ENCODE results near the gene PIAS3. TPM values are rescaled to one million over a fixed set of nuclear protein-coding genes. Genes with fewer than 3 reads are reported as not detected.

Gene PIAS3
- total RNA-seq, 3 donors from 2014 or later (not counting 1 experiment from before 2014, with no cell fraction given) = 40.1 to 53.3 (median 51.0) TPM

DNA sequence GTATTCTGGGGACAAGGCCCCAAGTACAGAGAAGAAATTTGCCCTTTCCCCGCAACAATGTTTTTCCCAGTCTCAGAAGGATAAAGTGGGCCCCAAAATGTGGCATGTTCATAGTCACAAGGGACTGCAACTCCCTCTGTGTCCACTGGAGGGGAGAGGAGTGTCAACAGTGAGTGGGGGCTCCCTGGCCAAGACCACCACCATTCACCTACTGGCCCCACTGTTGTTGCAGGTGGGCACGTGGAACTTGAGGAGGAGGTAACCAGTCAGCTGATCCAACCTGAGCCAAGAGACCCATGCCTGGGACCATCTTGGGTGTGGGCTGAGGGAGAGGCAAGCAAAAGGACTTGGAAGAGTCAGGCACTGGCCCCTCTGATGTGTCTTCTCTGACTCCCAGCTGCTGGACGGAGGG is 12.7 kb downstream of the PIAS3 start:
- DNase-seq (peak in 1 of 2 donors; percentile 67), ATAC-seq (peak; percentile 49 to 59 (median 50))
- H3K4me1 ChIP-seq (ENCODE audit: control insufficient read depth, insufficient read depth, low read length) = peaks cover 20% of the 10 kb centered on the region
- WGBS (ENCODE audit: insufficient coverage) = 60% methylated on average over 3 of the region's 3 CpGs
- intact Hi-C loops (cut with micrococcal nuclease) = loop anchor here (5.0 kb wide), 2 partner anchors 116 to 131 kb away; partner anchors contain the start of genes ANKRD34A and POLR3GL
- peaks cover 12% of the 10 kb centered on the region for H3K36me3 Mint-ChIP-seq
- no peaks in the 10 kb centered on the region for H3K9me3 ChIP-seq (ENCODE audit: control insufficient read depth, insufficient read depth, low read length)
- H3K4me1 Mint-ChIP-seq = no peaks in the 10 kb centered on the region
- no peaks in the 10 kb centered on the region for H3K27me3 ChIP-seq (ENCODE audit: control insufficient read depth, insufficient read depth, low read length)
- peak; percentile 15 for TF ChIP-seq CTCF (IDR thresholded peaks at IDR 0.05)
- peak overlapping the region; percentile 68 for H3K4me3 ChIP-seq (ENCODE audit: low read length)
- H3K27me3 Mint-ChIP-seq (ENCODE audit: low read depth in 2 of 2) = no peaks in the 10 kb centered on the region
- peaks cover 38% of the 10 kb centered on the region for H3K36me3 ChIP-seq (ENCODE audit: control insufficient read depth, insufficient read depth, low read length)
- H3K9me3 Mint-ChIP-seq = no peaks in the 10 kb centered on the region
- no peak overlapping the region for H3K4me3 Mint-ChIP-seq
- no peak overlapping the region for H3K27ac Mint-ChIP-seq
- no peak overlapping the region for H3K27ac ChIP-seq (ENCODE audit: low read length)

GRCh38 chr1:145845514-145846161 is 13.2 kb downstream of the PIAS3 start, which contains the start of gene NUDT17:
Gene NUDT17 (plus strand): TSS chr1:145845630. CDS start chr1:145845641, 11 bp downstream.
- under 1% methylated on average over 50 of the region's 50 CpGs for WGBS (ENCODE audit: insufficient coverage)
- H3K36me3 ChIP-seq (ENCODE audit: control insufficient read depth, insufficient read depth, low read length) = peaks cover 40% of the 10 kb centered on the region
- no peak within 1 kb of the TSS for H3K27ac Mint-ChIP-seq

GRCh38 chr1:145845144-145845513 is 13.8 kb downstream of the PIAS3 start:
- no peaks in the 10 kb centered on the region for H3K9me3 Mint-ChIP-seq
- H3K4me3 Mint-ChIP-seq = no peak overlapping the region
- Histone ChIP-seq H3K4me3 (ENCODE audit: low read length) (peak overlapping the region; percentile 68), H3K27ac (ENCODE audit: low read length) (peak overlapping the region; percentile 44), H3K9me3 (ENCODE audit: control insufficient read depth, insufficient read depth, low read length) (no peaks in the 10 kb centered on the region), H3K36me3 (ENCODE audit: control insufficient read depth, insufficient read depth, low read length) (peaks cover 38% of the 10 kb centered on the region), H3K4me1 (ENCODE audit: control insufficient read depth, insufficient read depth, low read length) (peaks cover 20% of the 10 kb centered on the region), H3K27me3 (ENCODE audit: control insufficient read depth, insufficient read depth, low read length) (no peaks in the 10 kb centered on the region)
- no peaks in the 10 kb centered on the region for H3K27me3 Mint-ChIP-seq (ENCODE audit: low read depth in 2 of 2)
- peaks cover 12% of the 10 kb centered on the region for H3K36me3 Mint-ChIP-seq
- ATAC-seq (peak; percentile 38 to 53 (median 45)), DNase-seq (no peak)
- no peak overlapping the region for H3K27ac Mint-ChIP-seq
- WGBS (ENCODE audit: insufficient coverage) = 1% methylated on average over 4 of the region's 4 CpGs
- intact Hi-C loops (cut with micrococcal nuclease) = loop anchor here (1.0 to 5.0 kb wide), 4 partner anchors 65 to 168 kb away; partner anchors contain the start of genes ANKRD34A, ITGA10 and POLR3GL
- TF ChIP-seq CTCF (IDR thresholded peaks at IDR 0.05) = no peak
- no peaks in the 10 kb centered on the region for H3K4me1 Mint-ChIP-seq

More at GRCh38 chr1:145845514-145846161, 13.2 kb downstream of the PIAS3 start, which contains the start of gene NUDT17:
- peak; percentile 74 to 88 for DNase-seq
- Mint-ChIP-seq H3K36me3 (peaks cover 12% of the 10 kb centered on the region), H3K9me3 (no peaks in the 10 kb centered on the region), H3K27me3 (ENCODE audit: low read depth in 2 of 2) (no peaks in the 10 kb centered on the region), H3K4me3 (no peak within 1 kb of the TSS), H3K4me1 (no peaks in the 10 kb centered on the region)
- Histone ChIP-seq H3K27ac (ENCODE audit: low read length) (peak within 1 kb of the TSS; percentile 44), H3K27me3 (ENCODE audit: control insufficient read depth, insufficient read depth, low read length) (no peaks in the 10 kb centered on the region), H3K4me1 (ENCODE audit: control insufficient read depth, insufficient read depth, low read length) (peaks cover 20% of the 10 kb centered on the region), H3K4me3 (ENCODE audit: low read length) (peak within 1 kb of the TSS; percentile 68), H3K9me3 (ENCODE audit: control insufficient read depth, insufficient read depth, low read length) (no peaks in the 10 kb centered on the region)
- peak; percentile 88 for TF ChIP-seq CTCF (IDR thresholded peaks at IDR 0.05)
- intact Hi-C loops (cut with micrococcal nuclease) = loop anchor here (1.0 to 5.0 kb wide), 4 partner anchors 65 to 168 kb away; partner anchors contain the start of genes ANKRD34A, ITGA10 and POLR3GL
- ATAC-seq = peak; percentile 86 to 89 (median 87)
